GM12878 (cell line): ENCODE results near the gene RFX3. TPM values are rescaled to one million over a fixed set of nuclear protein-coding genes. Genes with fewer than 3 reads are reported as not detected.

Experiments used
- ATAC-seq: fragments of 200-7000 bp; cut with Tn5 transposase; 3 replicates; pipeline ENCODE4 v1.9.1; 2020; ENCODE audit warnings: mild to moderate bottlenecking, moderate library complexity
- BruUV-seq: library from RNA; stranded (reverse); fragments of 400-500 nt; replicated peaks from 2 replicates; lab custom pipeline; 2021; lab: Mats Ljungman, UMichigan
- CTCF ChIA-PET: fragments of 300-600 bp; sonication (Branson Sonifier 250); formaldehyde crosslinking; extraction: SDS; loops from one replicate; lab custom pipeline; 2021; ENCODE audit warnings: inconsistent platforms; lab: Yijun Ruan, JAX
- POLR2A ChIA-PET: fragments of 350-600 bp; formaldehyde crosslinking; extraction: SDS; loops from one replicate; lab custom pipeline; 2021; ENCODE audit warnings: inconsistent platforms; lab: Charles Lee
- RAD21 ChIA-PET: fragments of 300-600 bp; sonication (Branson Sonifier 250); formaldehyde crosslinking; loops from one replicate; lab custom pipeline; 2023; ENCODE audit warnings: antibody characterized with exemption; ENCODE audit not compliant: unreplicated experiment; lab: Charles Lee
- SMC1A ChIA-PET: fragments of 300-600 bp; sonication (Branson Sonifier 250); formaldehyde crosslinking; loops from one replicate; lab custom pipeline; 2023; ENCODE audit not compliant: unreplicated experiment, uncharacterized antibody; lab: Charles Lee
- DNase-seq: peaks from one replicate; pipeline ENCODE4 v3.0.0-alpha.2; 2011; ENCODE audit warnings: low read depth, low spot score
- FAIRE-seq: peaks from 3 replicates; lab custom pipeline; 2011; peaks lifted over from hg19 to GRCh38; lab: Jason Lieb, UNC
- H2AFZ ChIP-seq: 2 replicates; pipeline ENCODE4 v1.6.0; 2011; ENCODE audit warnings: low read depth, low read length, control low read depth; ENCODE audit not compliant: control insufficient read depth
- H3K27ac ChIP-seq: 2 replicates; pipeline ENCODE4 v1.5.1; 2011; ENCODE audit warnings: control low read depth; ENCODE audit not compliant: control insufficient read depth, insufficient read depth
- H3K27me3 ChIP-seq, 2 experiments: replicated peaks in 1 of 2; 2 replicates each; pipeline versions ENCODE4 v1.6.0 to v1.6.1; 2011; ENCODE audit warnings: low read length in 1 of 2; ENCODE audit not compliant: control insufficient read depth in 2 of 2, insufficient read depth in 2 of 2
- H3K36me3 ChIP-seq, 2 experiments: 2 replicates each; pipeline ENCODE4 v1.5.1; 2011; ENCODE audit warnings: low read length in 1 of 2; ENCODE audit not compliant: control insufficient read depth in 2 of 2, insufficient read depth in 2 of 2
- H3K4me1 ChIP-seq: 2 replicates; pipeline ENCODE4 v1.6.1; 2011; ENCODE audit warnings: mild to moderate bottlenecking, low read length, moderate library complexity, mixed read lengths; ENCODE audit not compliant: control insufficient read depth, insufficient read depth
- H3K4me2 ChIP-seq: 2 replicates; pipeline ENCODE4 v1.6.0; 2011; ENCODE audit warnings: control low read depth; ENCODE audit not compliant: control insufficient read depth, insufficient read depth
- H3K4me3 ChIP-seq: fragments of 200-600 bp; sonication (generic); 2 replicates; pipeline ENCODE4 v1.5.1; 2016
- H3K79me2 ChIP-seq: 2 replicates; pipeline ENCODE4 v1.6.0; 2011; ENCODE audit warnings: low read length; ENCODE audit not compliant: control insufficient read depth, insufficient read depth
- H3K9ac ChIP-seq: 2 replicates; pipeline ENCODE4 v1.8.0; 2011; ENCODE audit warnings: low read length, control low read depth, mixed read lengths; ENCODE audit not compliant: control insufficient read depth, insufficient read depth
- H3K9me3 ChIP-seq: replicated peaks from 3 replicates; pipeline ENCODE4 v1.5.1; 2011; ENCODE audit warnings: mild to moderate bottlenecking, low read length; ENCODE audit not compliant: control insufficient read depth, insufficient read depth
- H4K20me1 ChIP-seq: 2 replicates; pipeline ENCODE4 v1.6.0; 2011; ENCODE audit not compliant: control insufficient read depth, insufficient read depth
- ASH2L ChIP-seq: fragments of 300-600, 200-600 bp; sonication (generic); IDR thresholded peaks from 2 replicates; pipeline ENCODE4 v1.6.1; 2017; ENCODE audit warnings: low read depth, mild to moderate bottlenecking, borderline replicate concordance
- ESRRA ChIP-seq: IDR thresholded peaks from 2 replicates; pipeline ENCODE4 v1.6.1; 2012; ENCODE audit warnings: mild to moderate bottlenecking, low read length, improper control_type of control experiment
- FOXK2 ChIP-seq: fragments of 450-650 bp; IDR thresholded peaks from 2 replicates; pipeline ENCODE4 v1.6.1; 2017; ENCODE audit warnings: mild to moderate bottlenecking, moderate library complexity
- HDAC2 ChIP-seq: fragments of 200-600 bp; sonication (generic); IDR thresholded peaks from 2 replicates; pipeline ENCODE4 v1.6.1; 2017
- HSF1 ChIP-seq: fragments of 150-350 bp; IDR thresholded peaks from 2 replicates; pipeline ENCODE4 v1.6.1; 2014; ENCODE audit warnings: mild to moderate bottlenecking, low read depth, low read length
- MEF2B ChIP-seq: fragments of 450-650 bp; IDR thresholded peaks from 2 replicates; pipeline ENCODE4 v1.6.1; 2018; ENCODE audit warnings: mild to moderate bottlenecking, moderate library complexity; ENCODE audit not compliant: partially characterized antibody, poor library complexity, severe bottlenecking
- MTA2 ChIP-seq: fragments of 450-650 bp; IDR thresholded peaks from 2 replicates; pipeline ENCODE4 v1.6.1; 2016; ENCODE audit warnings: low read depth, mild to moderate bottlenecking, moderate library complexity
- NKRF ChIP-seq: fragments of 450-650 bp; conservative IDR thresholded peaks from 2 replicates; pipeline ENCODE4 v1.6.1; 2017; ENCODE audit warnings: mild to moderate bottlenecking, moderate library complexity
- NR2F1 ChIP-seq: fragments of 450-650 bp; conservative IDR thresholded peaks from 2 replicates; pipeline ENCODE4 v1.6.1; 2017; ENCODE audit warnings: mild to moderate bottlenecking
- PAX5 ChIP-seq: IDR thresholded peaks from 2 replicates; pipeline ENCODE4 v1.6.1; 2011; ENCODE audit warnings: low read depth, low read length, borderline replicate concordance
- POLR2AphosphoS5 ChIP-seq: IDR thresholded peaks from 2 replicates; pipeline ENCODE4 v1.6.1; 2011; ENCODE audit warnings: mild to moderate bottlenecking, low read length, inconsistent platforms
- RBBP5 ChIP-seq: fragments of 200-600 bp; sonication (generic); conservative IDR thresholded peaks from 2 replicates; pipeline ENCODE4 v1.6.1; 2016
- RFX5 ChIP-seq: IDR thresholded peaks from 2 replicates; pipeline ENCODE4 v1.6.1; 2011; ENCODE audit warnings: low read depth, low read length, improper control_type of control experiment
- SMAD5 ChIP-seq: IDR thresholded peaks from 2 replicates; pipeline ENCODE4 v1.6.1; 2016; ENCODE audit warnings: antibody characterized with exemption, low read depth
- TARDBP ChIP-seq: IDR thresholded peaks from 2 replicates; pipeline ENCODE4 v1.6.1; 2016; ENCODE audit warnings: borderline replicate concordance
- TCF3 ChIP-seq: IDR thresholded peaks from 2 replicates; pipeline ENCODE4 v1.6.1; 2012; ENCODE audit warnings: low read depth, mild to moderate bottlenecking, low read length, borderline replicate concordance; ENCODE audit not compliant: insufficient read depth
- TCF7 ChIP-seq: IDR thresholded peaks from 2 replicates; pipeline ENCODE4 v1.6.1; 2014; ENCODE audit warnings: antibody characterized with exemption, borderline replicate concordance
- ZNF274 ChIP-seq: IDR thresholded peaks from one replicate; pipeline ENCODE4 v1.8.0; 2011; ENCODE audit not compliant: insufficient read length, insufficient read depth
- WGBS: methylation state at CpG from one replicate; pipeline ENCODE4 v1.1.6; 2016; ENCODE audit warnings: low lambda C conversion rate; ENCODE audit not compliant: insufficient replicate concordance, insufficient coverage; ENCODE audit errors: missing lambda C conversion rate; 5-methylcytosine and 5-hydroxymethylcytosine counted together
- in situ Hi-C: fragments of 300-500 bp; cut with MboI; formaldehyde crosslinking; loops from 9 replicates; pipeline ENCODE4 v1.14.3; 2018; ENCODE audit warnings: mixed read lengths
- intact Hi-C: fragments of 100-400 bp; cut with micrococcal nuclease; formaldehyde crosslinking; loops from one replicate; pipeline ENCODE4 v1.14.2; 2022; ENCODE audit not compliant: unreplicated experiment
- polyA plus RNA-seq, 11 experiments: library from polyadenylated mRNA; depleted of rRNA in 4 of 11; unstranded in 6 of 11; stranded (reverse) in 5 of 11; fragments of >200 nt; fragmentation: Nextera tagmentation in 4 of 11; fragmentation: Illumina TruSeq in 1 of 11; extraction: Ambion mirVana in 4 of 11; extraction: Trizol in 1 of 11; gene quantifications; 1 replicate in 1 of 11; 2 replicates in 10 of 11; pipeline versions ENCODE4 v1.2.1 to v1.2.3, GENCODE V29; 2011 to 2016; ENCODE audit warnings: inconsistent platforms in 2 of 11, missing spikeins in 2 of 11, low read depth in 1 of 11
- total RNA-seq, 4 experiments: library from RNA; depleted of rRNA in 3 of 4; stranded (reverse); fragments of >200 nt in 3 of 4; fragmentation: Illumina TruSeq in 1 of 4; extraction: Trizol in 1 of 4; gene quantifications; 2 replicates each; pipeline versions ENCODE4 v1.2.1 to v1.2.3, GENCODE V29; 2013 to 2021
- TF ChIP-seq, protein P1 (sequence below): IDR thresholded peaks from 2 replicates; pipeline ENCODE4 v1.6.1; 2011; ENCODE audit warnings: low read depth, low read length, improper control_type of control experiment, borderline replicate concordance
- TF ChIP-seq, protein P2 (sequence below): fragments of 450-650 bp; IDR thresholded peaks from 2 replicates; pipeline ENCODE4 v1.6.1; 2016; ENCODE audit warnings: mild to moderate bottlenecking

The RFX3 gene
- total and polyA plus RNA-seq, 10 of the 15 experiments (the other 5 are each of a cell fraction or from before 2014, with no cell fraction given): 1.2 to 26.4 (median 6.7) TPM

DNA sequence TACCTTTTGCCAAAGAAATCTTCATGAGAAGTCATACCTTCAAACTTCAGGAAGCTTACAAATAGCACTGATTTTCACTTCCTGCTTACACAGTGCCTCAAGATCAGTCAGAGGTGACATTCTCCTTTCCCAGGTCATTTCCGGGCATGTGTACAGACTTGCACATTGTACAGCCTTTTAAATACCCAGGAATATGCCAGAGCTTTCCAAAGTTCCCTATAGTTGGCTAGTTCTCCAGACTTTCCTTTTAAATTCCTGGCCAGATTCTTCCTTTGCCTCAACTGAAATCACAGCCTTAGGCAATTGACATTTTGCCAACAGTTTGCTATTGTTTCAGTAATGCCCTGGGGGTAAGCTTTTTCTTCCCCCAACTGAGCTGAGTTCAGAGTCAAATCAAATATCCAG is 47.2 kb downstream of the RFX3 start:
- Histone ChIP-seq H3K9me3 (no peaks in the 10 kb centered on the region; the same call in 2 of the 3 replicates), H3K27me3 (no peaks in the 10 kb centered on the region), H3K4me3 (peak overlapping the region; percentile 48; the same call in 1 of the 2 replicates), H3K4me1 (peaks cover 54% of the 10 kb centered on the region), H3K4me2 (peak overlapping the region; percentile 87), H2AFZ (no peak overlapping the region; the same call in 1 of the 2 replicates), H3K36me3 (peaks cover 0 to 4% of the 10 kb centered on the region in 2 experiments; a peak in 2 of 4 replicates), H3K27ac (peak overlapping the region; percentile 97), H3K9ac (peak overlapping the region; percentile 54), H4K20me1 (no peaks in the 10 kb centered on the region), H3K79me2 (no peaks in the 10 kb centered on the region; the same call in none of the 2 replicates)
- WGBS: 0% methylated on average over 1 of the region's 1 CpG
- SMC1A ChIA-PET: interaction anchor here (1.0 to 9.8 kb wide), 11 partner anchors 9 to 234 kb away, joined by 3 to 131 read pairs (median 25); partner anchors contain the start of gene RFX3
- CTCF ChIA-PET: interaction anchor here (0.7 to 3.9 kb wide), 8 partner anchors 11 to 254 kb away, joined by 3 to 24 read pairs (median 6); no protein-coding TSS in a partner anchor
- in situ Hi-C loops (loop anchor here (5.0 to 10.0 kb wide), 2 partner anchors 44 to 256 kb away; no protein-coding TSS in a partner anchor), intact Hi-C loops (loop anchor here (2.0 kb wide), 1 partner anchor 30 kb away; no protein-coding TSS in a partner anchor)
- BruUV-seq: no TSS peak
- POLR2A ChIA-PET: interaction anchor here (0.8 to 9.3 kb wide), 6 partner anchors 10 to 49 kb away, joined by 3 to 81 read pairs (median 4); partner anchors contain the start of gene RFX3
- ATAC-seq (peak; percentile 60), DNase-seq (peak; percentile 74), FAIRE-seq (peak; percentile 23)
- RAD21 ChIA-PET: interaction anchor here (0.7 to 10.1 kb wide), 9 partner anchors 11 to 173 kb away, joined by 3 to 180 read pairs (median 9); partner anchors contain the start of gene RFX3
- no peak for TF ChIP-seq HSF1
- no peak for TF ChIP-seq ESRRA
- no peak for TF ChIP-seq FOXK2
- no peak for TF ChIP-seq PAX5
- TF ChIP-seq RFX5: no peak
- TF ChIP-seq POLR2AphosphoS5: no peak
- TF ChIP-seq TARDBP: no peak
- no peak; the same call in 1 of the 2 replicates for TF ChIP-seq NR2F1
- no peak for TF ChIP-seq MEF2B
- TF ChIP-seq TCF3: no peak
- TF ChIP-seq ZNF274: no peak
- TF ChIP-seq, protein P1, sequence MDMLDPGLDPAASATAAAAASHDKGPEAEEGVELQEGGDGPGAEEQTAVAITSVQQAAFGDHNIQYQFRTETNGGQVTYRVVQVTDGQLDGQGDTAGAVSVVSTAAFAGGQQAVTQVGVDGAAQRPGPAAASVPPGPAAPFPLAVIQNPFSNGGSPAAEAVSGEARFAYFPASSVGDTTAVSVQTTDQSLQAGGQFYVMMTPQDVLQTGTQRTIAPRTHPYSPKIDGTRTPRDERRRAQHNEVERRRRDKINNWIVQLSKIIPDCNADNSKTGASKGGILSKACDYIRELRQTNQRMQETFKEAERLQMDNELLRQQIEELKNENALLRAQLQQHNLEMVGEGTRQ: no peak
- TF ChIP-seq HDAC2: no peak
- TF ChIP-seq, protein P2, sequence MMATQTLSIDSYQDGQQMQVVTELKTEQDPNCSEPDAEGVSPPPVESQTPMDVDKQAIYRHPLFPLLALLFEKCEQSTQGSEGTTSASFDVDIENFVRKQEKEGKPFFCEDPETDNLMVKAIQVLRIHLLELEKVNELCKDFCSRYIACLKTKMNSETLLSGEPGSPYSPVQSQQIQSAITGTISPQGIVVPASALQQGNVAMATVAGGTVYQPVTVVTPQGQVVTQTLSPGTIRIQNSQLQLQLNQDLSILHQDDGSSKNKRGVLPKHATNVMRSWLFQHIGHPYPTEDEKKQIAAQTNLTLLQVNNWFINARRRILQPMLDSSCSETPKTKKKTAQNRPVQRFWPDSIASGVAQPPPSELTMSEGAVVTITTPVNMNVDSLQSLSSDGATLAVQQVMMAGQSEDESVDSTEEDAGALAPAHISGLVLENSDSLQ: no peak
- TF ChIP-seq NKRF: no peak
- no peak for TF ChIP-seq TCF7
- TF ChIP-seq RBBP5: no peak
- no peak for TF ChIP-seq MTA2
- TF ChIP-seq SMAD5: no peak
- TF ChIP-seq ASH2L: no peak
